PC-3 (cell line): ENCODE results near the gene AJUBA. TPM values are rescaled to one million over a fixed set of nuclear protein-coding genes. Genes with fewer than 3 reads are reported as not detected.
"Not testable (repeated sequence)": the region's sequence is repeated elsewhere in the genome, so short reads cannot be mapped to it uniquely, and the experiment has no call there.

Experiments
- ATAC-seq: fragments of 200-7000 bp; cut with Tn5 transposase; 2 replicates; pipeline ENCODE4 v1.9.1; 2020; ENCODE audit warnings: mild to moderate bottlenecking, moderate library complexity
- BruUV-seq: library from RNA; stranded (reverse); fragments of 400-500 nt; replicated peaks from 2 replicates; lab custom pipeline; 2021; lab: Mats Ljungman, UMichigan
- CTCF ChIA-PET: fragments of 300-600 bp; sonication (Branson Sonifier 250); formaldehyde crosslinking; loops from one replicate; lab custom pipeline; 2022; ENCODE audit warnings: antibody characterized with exemption; lab: Charles Lee
- POLR2A ChIA-PET: fragments of 300-600 bp; sonication (Branson Sonifier 250); formaldehyde crosslinking; loops from one replicate; lab custom pipeline; 2022; ENCODE audit warnings: antibody characterized with exemption; ENCODE audit not compliant: unreplicated experiment; lab: Charles Lee
- DNase-seq: peaks from one replicate; pipeline ENCODE4 v3.0.0-alpha.2; 2015
- H2AFZ ChIP-seq: fragments of 300-600 bp; sonication (generic); 2 replicates; pipeline ENCODE4 v1.6.0; 2016; ENCODE audit warnings: antibody characterized with exemption, low read length
- H3F3A ChIP-seq: fragments of 300-600 bp; sonication (generic); one replicate; pipeline ENCODE4 v1.6.0; 2017; ENCODE audit warnings: antibody characterized with exemption, low read length, control low read depth, mild to moderate bottlenecking; ENCODE audit not compliant: unreplicated experiment
- H3K27ac ChIP-seq: fragments of 300-600 bp; sonication (generic); 2 replicates; pipeline ENCODE4 v1.5.1; 2016; ENCODE audit warnings: mild to moderate bottlenecking, low read length
- H3K27me3 ChIP-seq: fragments of 300-600 bp; sonication (generic); 2 replicates; pipeline ENCODE4 v1.6.1; 2016; ENCODE audit warnings: low read length, mixed read lengths
- H3K36me3 ChIP-seq: fragments of 300-600 bp; sonication (generic); 2 replicates; pipeline ENCODE4 v1.6.1; 2016; ENCODE audit warnings: low read depth, mixed run types, low read length, mixed read lengths
- H3K4me1 ChIP-seq: fragments of 300-600 bp; sonication (generic); 2 replicates; pipeline ENCODE4 v1.5.1; 2016; ENCODE audit warnings: low read length; ENCODE audit not compliant: insufficient read depth
- H3K4me2 ChIP-seq: fragments of 300-600 bp; sonication (generic); 2 replicates; pipeline ENCODE4 v1.6.0; 2016; ENCODE audit warnings: low read length
- H3K4me3 ChIP-seq: fragments of 300-600 bp; sonication (generic); 2 replicates; pipeline ENCODE4 v1.5.1; 2016; ENCODE audit warnings: mild to moderate bottlenecking, low read length, mixed read lengths
- H3K79me2 ChIP-seq: fragments of 300-600 bp; sonication (generic); 2 replicates; pipeline ENCODE4 v1.6.1; 2017; ENCODE audit warnings: low read length, mixed read lengths
- H3K9ac ChIP-seq: fragments of 300-600 bp; sonication (generic); 2 replicates; pipeline ENCODE4 v1.6.0; 2016; ENCODE audit warnings: mild to moderate bottlenecking, low read length
- H3K9me2 ChIP-seq: fragments of 300-600 bp; sonication (generic); replicated peaks from 2 replicates; pipeline ENCODE4 v1.6.1; 2016; ENCODE audit warnings: mixed run types, low read length, mixed read lengths
- H3K9me3 ChIP-seq: fragments of 300-600 bp; sonication (generic); 2 replicates; pipeline ENCODE4 v1.6.1; 2016; ENCODE audit warnings: low read length, mixed read lengths
- H4K20me1 ChIP-seq: fragments of 300-600 bp; sonication (generic); 2 replicates; pipeline ENCODE4 v1.6.1; 2016; ENCODE audit warnings: low read length, mixed read lengths
- CTCF ChIP-seq: fragments of 300-600 bp; sonication (generic); conservative IDR thresholded peaks from 2 replicates; pipeline ENCODE4 v1.5.1; 2017; ENCODE audit warnings: antibody characterized with exemption, low read depth, mild to moderate bottlenecking, low read length
- EZH2 ChIP-seq: fragments of 300-600 bp; sonication (generic); IDR thresholded peaks from one replicate; pipeline ENCODE4 v1.6.1; 2017; ENCODE audit warnings: antibody characterized with exemption, mild to moderate bottlenecking, low read length; ENCODE audit not compliant: unreplicated experiment
- EZH2phosphoT487 ChIP-seq: fragments of 300-600 bp; sonication (generic); IDR thresholded peaks from 2 replicates; pipeline ENCODE4 v1.6.1; 2018; ENCODE audit warnings: mild to moderate bottlenecking, antibody characterized with exemption, low read length, borderline replicate concordance
- intact Hi-C: fragments of 100-400 bp; cut with micrococcal nuclease; formaldehyde crosslinking; loops from 2 replicates; pipeline ENCODE4 v1.9.0; 2023
- total RNA-seq: library from RNA; depleted of rRNA; stranded (reverse); fragments of >200 nt; gene quantifications from 2 replicates; pipeline ENCODE4 v1.2.3, GENCODE V29; 2014

The AJUBA gene
- total RNA-seq, 1 experiment from 2014 or later, result 81.1 TPM

- H2AFZ ChIP-seq, result no peak overlapping the region
- CTCF ChIA-PET, result no interaction called here
- H3K36me3 ChIP-seq, result no peaks in the 10 kb centered on the region
- H3K9me3 ChIP-seq, result no peaks in the 10 kb centered on the region
- TF ChIP-seq CTCF (no peak), EZH2phosphoT487 (no peak), EZH2 (no peak)
- H3K4me1 ChIP-seq, result no peaks in the 10 kb centered on the region
- no peaks in the 10 kb centered on the region for H4K20me1 ChIP-seq
- ATAC-seq, result no peak
- H3K27ac ChIP-seq, result no peak overlapping the region
- no TSS peak for BruUV-seq
- H3F3A ChIP-seq, result no peaks in the 10 kb centered on the region
- no peak overlapping the region for H3K9ac ChIP-seq
- no peaks in the 10 kb centered on the region for H3K9me2 ChIP-seq
- H3K79me2 ChIP-seq, result no peaks in the 10 kb centered on the region
- no peaks in the 10 kb centered on the region for H3K27me3 ChIP-seq
- DNase-seq, result no peak
- POLR2A ChIA-PET, result no interaction called here
- intact Hi-C loops, result no loop called here
- no peak overlapping the region for H3K4me3 ChIP-seq
- H3K4me2 ChIP-seq, result no peak overlapping the region
These were observed 34.7 kb upstream of the AJUBA start for GRCh38 chr14:23017091-23017490.

GRCh38 chr14:23015618-23016017 lies 33.3 kb upstream of the AJUBA start:
- Histone ChIP-seq H3F3A (no peaks in the 10 kb centered on the region), H3K4me1 (no peaks in the 10 kb centered on the region), H3K9me2 (no peaks in the 10 kb centered on the region), H3K27ac (no peak overlapping the region), H3K27me3 (no peaks in the 10 kb centered on the region), H3K79me2 (no peaks in the 10 kb centered on the region), H3K4me3 (no peak overlapping the region), H3K4me2 (no peak overlapping the region), H3K9me3 (no peaks in the 10 kb centered on the region), H3K9ac (no peak overlapping the region), H4K20me1 (no peaks in the 10 kb centered on the region), H3K36me3 (no peaks in the 10 kb centered on the region), H2AFZ (no peak overlapping the region)
- intact Hi-C loops, result no loop called here
- no TSS peak for BruUV-seq
- no peak for TF ChIP-seq EZH2phosphoT487
- TF ChIP-seq CTCF, result no peak
- no peak for TF ChIP-seq EZH2
- DNase-seq (no peak), ATAC-seq (no peak)
- CTCF ChIA-PET, result no interaction called here
- POLR2A ChIA-PET, result no interaction called here

- H2AFZ ChIP-seq, H3K4me3 ChIP-seq, ATAC-seq, H3F3A ChIP-seq, H3K79me2 ChIP-seq, CTCF ChIA-PET, DNase-seq, H3K4me2 ChIP-seq, POLR2A ChIA-PET, H3K27me3 ChIP-seq, BruUV-seq, H3K27ac ChIP-seq, intact Hi-C loops, H4K20me1 ChIP-seq, H3K9me2 ChIP-seq, H3K36me3 ChIP-seq, H3K9ac ChIP-seq, H3K9me3 ChIP-seq: not testable (repeated sequence)
- H3K4me1 ChIP-seq, result peaks cover 12% of the 10 kb centered on the region
These were observed 31.4 kb upstream of the AJUBA start for GRCh38 chr14:23013749-23014054.
